ENCODE data around the gene CCDC33. TPM values are rescaled to one million over a fixed set of nuclear protein-coding genes. Genes with fewer than 3 reads are reported as not detected.

Gene CCDC33
- polyA plus RNA-seq, 1 of the 3 experiments (the other 2 are of a cell fraction): 4.0 TPM

GRCh38 chr15:74343127-74343796 is 107.1 kb downstream of the CCDC33 start:
- no peaks in the 10 kb centered on the region for H3K36me3 ChIP-seq (replicated peaks in 1 of 2; ENCODE audit: control insufficient read depth in 1 of 2, insufficient read depth in 2 of 2, low read length in 1 of 2)
- H3K27ac ChIP-seq (ENCODE audit: low read depth in 2 of 2, low read length in 1 of 2): no peak overlapping the region
- H3K9me3 ChIP-seq: no peaks in the 10 kb centered on the region
- no peak overlapping the region for H2AFZ ChIP-seq (ENCODE audit: low read depth)
- ChIA-PET CTCF (no interaction called here), POLR2A (no interaction called here)
- WGBS (ENCODE audit: low lambda C conversion rate): 86% methylated on average over 14 of the region's 14 CpGs
- no peak overlapping the region for H3K4me2 ChIP-seq
- no peaks in the 10 kb centered on the region for H3K9me2 ChIP-seq
- DNase-seq: no peak
- peaks cover 0 to 3% of the 10 kb centered on the region in 2 experiments; a peak in 1 of 4 replicates for H3K4me1 ChIP-seq (ENCODE audit: control insufficient read depth in 1 of 2, insufficient read depth in 2 of 2, low read depth in 1 of 2, low read length in 1 of 2)
- no peaks in the 10 kb centered on the region for H4K20me1 ChIP-seq (ENCODE audit: insufficient read depth)
- TF ChIP-seq FOXJ3 (CRISPR knock-in tag; IDR thresholded peaks at IDR 0.05): no peak
- TF ChIP-seq CHD2 (IDR thresholded peaks at IDR 0.05; ENCODE audit: low read length, partially characterized antibody): no peak
- TF ChIP-seq RCOR1 (IDR thresholded peaks at IDR 0.05; ENCODE audit: low read length): no peak
- no peak for TF ChIP-seq TEAD4 (IDR thresholded peaks at IDR 0.05; ENCODE audit: borderline replicate concordance, insufficient read depth)
- TF ChIP-seq USF1 (IDR thresholded peaks at IDR 0.05; ENCODE audit: borderline replicate concordance, low read depth): no peak
- TF ChIP-seq PBX3 (IDR thresholded peaks at IDR 0.05): no peak
- no peak for TF ChIP-seq RAD21 (IDR thresholded peaks at IDR 0.05; ENCODE audit: low read length)
- no peak for TF ChIP-seq JUND (IDR thresholded peaks at IDR 0.05)
- no peak for TF ChIP-seq NRF1 (IDR thresholded peaks at IDR 0.05; ENCODE audit: low read depth, low read length)
- no peak for TF ChIP-seq EZH2phosphoT487 (IDR thresholded peaks at IDR 0.05; ENCODE audit: borderline replicate concordance, low read depth)
- TF ChIP-seq USF2 (IDR thresholded peaks at IDR 0.05; ENCODE audit: borderline replicate concordance, low read depth, low read length): no peak
- no peak for TF ChIP-seq TCF12 (IDR thresholded peaks at IDR 0.05)
- TF ChIP-seq RFX5 (IDR thresholded peaks at IDR 0.05; ENCODE audit: low read length): no peak
- no peak for TF ChIP-seq MEF2A (IDR thresholded peaks at IDR 0.05; ENCODE audit: borderline replicate concordance, low read depth)
- no peak for TF ChIP-seq ZBTB33 (IDR thresholded peaks at IDR 0.05; ENCODE audit: borderline replicate concordance, low read depth)
- no peak for TF ChIP-seq NFIC (IDR thresholded peaks at IDR 0.05; ENCODE audit: borderline replicate concordance)
- no peak for TF ChIP-seq GATA2 (CRISPR knock-in tag; IDR thresholded peaks at IDR 0.05)
- no peak for TF ChIP-seq GABPA (IDR thresholded peaks at IDR 0.05; ENCODE audit: low read depth)
- no peak for TF ChIP-seq IRF3 (IDR thresholded peaks at IDR 0.05; ENCODE audit: low read depth, low read length)
- no peak for TF ChIP-seq RXRA (IDR thresholded peaks at IDR 0.05; ENCODE audit: borderline replicate concordance, low read depth)
- H3K27me3 ChIP-seq (ENCODE audit: insufficient read depth): no peaks in the 10 kb centered on the region
- H3K9ac ChIP-seq: no peak overlapping the region
- H3K4me3 ChIP-seq (ENCODE audit: low read depth in 2 of 2, low read length in 1 of 2): no peak overlapping the region
- H3K79me2 ChIP-seq (ENCODE audit: insufficient read depth): no peaks in the 10 kb centered on the region
- H3F3A ChIP-seq (replicated peaks; ENCODE audit: insufficient read depth): no peaks in the 10 kb centered on the region
